HEK293T (cell line): ENCODE measurements around the gene HDHD5.

Experiments used
- ELF4 ChIP-seq: fragments of 450-650 bp; IDR thresholded peaks from 2 replicates; pipeline ENCODE4 v1.6.1; 2017; ENCODE audit warnings: antibody characterized with exemption
- SP1 ChIP-seq: fragments of 450-650 bp; IDR thresholded peaks from 2 replicates; pipeline ENCODE4 v1.6.1; 2017
- ZNF384 ChIP-seq: fragments of 450-650 bp; IDR thresholded peaks from 2 replicates; pipeline ENCODE4 v1.6.1; 2016

- no peak for TF ChIP-seq SP1
- TF ChIP-seq ELF4: no peak
- TF ChIP-seq ZNF384: no peak
Measured at GRCh38 chr22:17149076-17149815, 9.8 kb downstream of the HDHD5 start.
